GM23338 (cell line): ENCODE data around the gene FOXP1. TPM values are rescaled to one million over a fixed set of nuclear protein-coding genes. Genes with fewer than 3 reads are reported as not detected.

ENCODE experiments used
- ATAC-seq: fragments of 200-7000 bp; cut with Tn5 transposase; 3 replicates; pipeline ENCODE4 v1.9.1; 2020
- DNase-seq: peaks from one replicate; pipeline ENCODE4 v3.0.0-alpha.2; 2015; ENCODE audit warnings: low spot score
- H2AFZ ChIP-seq: fragments of 200-600 bp; sonication (generic); 2 replicates; pipeline ENCODE4 v1.8.0; 2016; ENCODE audit warnings: antibody characterized with exemption, mild to moderate bottlenecking, moderate library complexity
- H3F3A ChIP-seq: fragments of 200-600 bp; sonication (generic); replicated peaks from 2 replicates; pipeline ENCODE4 v1.8.0; 2017; ENCODE audit warnings: antibody characterized with exemption, mixed run types, low read depth
- H3K27ac ChIP-seq: fragments of 200-600 bp; sonication (generic); 2 replicates; pipeline ENCODE4 v1.6.1; 2016; ENCODE audit warnings: low read depth
- H3K27me3 ChIP-seq: fragments of 200-600 bp; sonication (generic); 2 replicates; pipeline ENCODE4 v1.8.0; 2016; ENCODE audit warnings: mild to moderate bottlenecking, mixed run types, moderate library complexity; ENCODE audit not compliant: insufficient read depth
- H3K36me3 ChIP-seq: fragments of 200-600 bp; sonication (generic); 2 replicates; pipeline ENCODE4 v1.8.0; 2016; ENCODE audit warnings: mild to moderate bottlenecking; ENCODE audit not compliant: insufficient read depth
- H3K4me1 ChIP-seq: fragments of 200-600 bp; sonication (generic); 2 replicates; pipeline ENCODE4 v1.8.0; 2016; ENCODE audit warnings: mild to moderate bottlenecking, moderate library complexity; ENCODE audit not compliant: insufficient read depth
- H3K4me2 ChIP-seq: fragments of 200-600 bp; sonication (generic); 2 replicates; pipeline ENCODE4 v1.7.1; 2017; ENCODE audit warnings: mixed run types
- H3K4me3 ChIP-seq: fragments of 200-600 bp; sonication (generic); 2 replicates; pipeline ENCODE4 v1.6.1; 2016; ENCODE audit warnings: mixed run types
- H3K79me2 ChIP-seq: fragments of 200-600 bp; sonication (generic); replicated peaks from 2 replicates; pipeline ENCODE4 v1.8.0; 2017; ENCODE audit warnings: mild to moderate bottlenecking; ENCODE audit not compliant: insufficient read depth
- H3K9me2 ChIP-seq: fragments of 200-600 bp; sonication (generic); 2 replicates; pipeline ENCODE4 v1.8.0; 2017; ENCODE audit not compliant: insufficient read depth
- H4K20me1 ChIP-seq: fragments of 200-600 bp; sonication (generic); replicated peaks from 2 replicates; pipeline ENCODE4 v1.8.0; 2017; ENCODE audit warnings: mild to moderate bottlenecking; ENCODE audit not compliant: insufficient read depth
- H3K27ac Mint-ChIP-seq: 2 replicates; pipeline ENCODE4 v1.8.0; 2020; ENCODE audit warnings: inconsistent platforms, mild to moderate bottlenecking, moderate library complexity, mixed read lengths
- H3K27me3 Mint-ChIP-seq: 3 replicates; pipeline ENCODE4 v1.8.0; 2022; ENCODE audit warnings: low read depth, mild to moderate bottlenecking, moderate library complexity, mixed read lengths, inconsistent platforms; ENCODE audit not compliant: insufficient read depth, poor library complexity
- H3K36me3 Mint-ChIP-seq: 3 replicates; pipeline ENCODE4 v1.8.0; 2021; ENCODE audit warnings: low read depth, mild to moderate bottlenecking, inconsistent platforms, moderate library complexity, mixed read lengths
- H3K4me1 Mint-ChIP-seq: 3 replicates; pipeline ENCODE4 v1.8.0; 2020; ENCODE audit warnings: mild to moderate bottlenecking, inconsistent platforms, mixed read lengths
- H3K4me3 Mint-ChIP-seq: 3 replicates; pipeline ENCODE4 v1.8.0; 2021; ENCODE audit warnings: moderate library complexity, mild to moderate bottlenecking, inconsistent platforms, mixed read lengths
- H3K9me3 Mint-ChIP-seq: 3 replicates; pipeline ENCODE4 v1.8.0; 2020; ENCODE audit warnings: moderate library complexity, mild to moderate bottlenecking, inconsistent platforms, mixed read lengths
- CREB1 ChIP-seq: fragments of 250-450 bp; sonication (Bioruptor Pico); IDR thresholded peaks from 2 replicates; pipeline ENCODE4 v1.5.0; 2020; ENCODE audit warnings: low read depth, mild to moderate bottlenecking, moderate library complexity
- ETS1 ChIP-seq: IDR thresholded peaks from 2 replicates; pipeline ENCODE4 v1.6.1; 2016; ENCODE audit warnings: antibody characterized with exemption
- EZH2 ChIP-seq: fragments of 200-600 bp; sonication (generic); IDR thresholded peaks from one replicate; pipeline ENCODE4 v1.8.0; 2017; ENCODE audit warnings: antibody characterized with exemption, mild to moderate bottlenecking, low read depth; ENCODE audit not compliant: unreplicated experiment
- JUNB ChIP-seq: IDR thresholded peaks from one replicate; pipeline ENCODE4 v1.6.1; 2016; ENCODE audit warnings: antibody characterized with exemption; ENCODE audit not compliant: unreplicated experiment
- NANOG ChIP-seq: IDR thresholded peaks from 2 replicates; pipeline ENCODE4 v1.6.1; 2016; ENCODE audit warnings: antibody characterized with exemption, borderline replicate concordance
- STAT1 ChIP-seq: IDR thresholded peaks from one replicate; pipeline ENCODE4 v1.6.1; 2016; ENCODE audit warnings: antibody characterized with exemption; ENCODE audit not compliant: unreplicated experiment
- ZNF114 ChIP-seq: fragments of 250-450 bp; sonication (Bioruptor Pico); IDR thresholded peaks from 2 replicates; pipeline ENCODE4 v1.5.0; 2020; ENCODE audit warnings: mild to moderate bottlenecking, moderate library complexity
- ZNF331 ChIP-seq: fragments of 250-450 bp; sonication (Bioruptor Pico); IDR thresholded peaks from 2 replicates; pipeline ENCODE4 v1.5.0; 2020; ENCODE audit warnings: low read depth, mild to moderate bottlenecking, moderate library complexity
- polyA plus RNA-seq: library from polyadenylated mRNA; unstranded; fragments of >200 nt; fragmentation: Nextera tagmentation; extraction: Ambion mirVana; gene quantifications from 2 replicates; pipeline ENCODE4 v1.2.1, GENCODE V29; 2016
- total RNA-seq: library from RNA; depleted of rRNA; stranded (reverse); fragments of >200 nt; shearing (Covaris generic); gene quantifications from 2 replicates; pipeline ENCODE4 v1.2.3, GENCODE V29; 2014
- TF ChIP-seq, protein P1 (sequence below), 2 experiments: fragments of 200-600 bp in 1 of 2; sonication (generic) in 1 of 2; conservative IDR thresholded peaks; 2 replicates each; pipeline versions ENCODE4 v1.5.1 to v1.6.1; 2016 to 2017; ENCODE audit warnings: antibody characterized with exemption in 2 of 2, low read depth in 2 of 2, mild to moderate bottlenecking in 2 of 2, moderate library complexity in 1 of 2
- TF ChIP-seq, protein P2 (sequence below): IDR thresholded peaks from one replicate; pipeline ENCODE4 v1.6.1; 2018; ENCODE audit warnings: antibody characterized with exemption; ENCODE audit not compliant: unreplicated experiment

Gene FOXP1
- total and polyA plus RNA-seq, 2 experiments from 2014 or later = 32.9 to 35.5 TPM

DNA sequence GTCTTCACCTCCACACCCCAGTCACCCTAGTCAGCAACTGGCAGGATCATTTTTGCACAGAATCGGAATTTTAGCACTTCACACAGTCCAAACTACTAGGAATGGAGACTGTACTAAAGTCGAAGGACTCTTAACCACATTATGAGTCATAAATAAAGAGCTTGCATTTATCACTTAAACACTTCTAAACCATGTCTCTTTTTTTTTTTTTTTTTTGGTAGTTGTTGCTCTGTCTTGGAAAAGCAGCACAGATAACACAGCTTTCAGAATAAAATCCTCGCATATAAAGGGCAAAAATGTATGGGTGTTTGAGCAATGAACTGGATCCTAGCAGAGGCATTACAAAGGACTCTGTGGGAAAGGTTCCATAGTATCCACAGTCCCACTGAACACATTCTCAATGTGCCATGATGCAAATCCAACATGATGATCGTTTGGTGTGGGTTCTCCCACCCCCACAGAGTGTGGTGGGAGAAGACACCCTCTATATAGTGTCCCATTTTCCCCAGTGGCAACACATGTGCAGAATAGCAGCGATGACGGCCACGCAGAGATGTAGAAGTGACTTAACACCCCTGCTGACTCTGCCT, 47.1 kb downstream of the FOXP1 start (continued):
- TF ChIP-seq, protein P1, sequence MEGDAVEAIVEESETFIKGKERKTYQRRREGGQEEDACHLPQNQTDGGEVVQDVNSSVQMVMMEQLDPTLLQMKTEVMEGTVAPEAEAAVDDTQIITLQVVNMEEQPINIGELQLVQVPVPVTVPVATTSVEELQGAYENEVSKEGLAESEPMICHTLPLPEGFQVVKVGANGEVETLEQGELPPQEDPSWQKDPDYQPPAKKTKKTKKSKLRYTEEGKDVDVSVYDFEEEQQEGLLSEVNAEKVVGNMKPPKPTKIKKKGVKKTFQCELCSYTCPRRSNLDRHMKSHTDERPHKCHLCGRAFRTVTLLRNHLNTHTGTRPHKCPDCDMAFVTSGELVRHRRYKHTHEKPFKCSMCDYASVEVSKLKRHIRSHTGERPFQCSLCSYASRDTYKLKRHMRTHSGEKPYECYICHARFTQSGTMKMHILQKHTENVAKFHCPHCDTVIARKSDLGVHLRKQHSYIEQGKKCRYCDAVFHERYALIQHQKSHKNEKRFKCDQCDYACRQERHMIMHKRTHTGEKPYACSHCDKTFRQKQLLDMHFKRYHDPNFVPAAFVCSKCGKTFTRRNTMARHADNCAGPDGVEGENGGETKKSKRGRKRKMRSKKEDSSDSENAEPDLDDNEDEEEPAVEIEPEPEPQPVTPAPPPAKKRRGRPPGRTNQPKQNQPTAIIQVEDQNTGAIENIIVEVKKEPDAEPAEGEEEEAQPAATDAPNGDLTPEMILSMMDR (conservative IDR thresholded peaks at IDR 0.05; ENCODE audit: low read depth in 2 of 2) = no peak
- TF ChIP-seq STAT1 = no peak
- TF ChIP-seq CREB1 (CRISPR knock-in tag) = no peak
- TF ChIP-seq EZH2 = no peak
- TF ChIP-seq ZNF114 = no peak
- no peak for TF ChIP-seq NANOG

DNA sequence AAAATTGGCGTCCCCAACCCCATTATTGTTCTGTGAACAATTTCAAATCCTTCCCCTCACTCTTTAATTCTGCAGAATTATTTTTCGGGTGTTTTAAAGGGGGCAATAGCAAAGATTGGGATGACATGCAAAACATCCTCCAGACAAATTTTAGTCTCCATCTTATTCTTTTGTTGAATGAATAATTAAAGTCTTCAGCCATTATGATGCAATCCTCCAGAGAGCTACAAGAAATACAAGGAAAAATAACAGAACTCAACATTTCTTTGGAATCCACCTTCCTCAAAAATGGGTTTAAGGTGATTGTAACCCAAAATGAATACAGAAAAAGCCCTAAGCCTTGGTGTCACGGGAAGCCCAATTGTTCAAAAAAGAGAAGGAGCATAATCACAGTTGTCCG, 49.9 kb downstream of the FOXP1 start:
- Histone ChIP-seq H3K4me2 (no peak overlapping the region), H3K9me2 (peaks cover 8% of the 10 kb centered on the region; the same call in 1 of the 2 replicates), H3F3A (no peaks in the 10 kb centered on the region), H3K36me3 (no peaks in the 10 kb centered on the region), H3K79me2 (no peaks in the 10 kb centered on the region), H3K4me3 (no peak overlapping the region), H2AFZ (no peak overlapping the region), H4K20me1 (no peaks in the 10 kb centered on the region; the same call in 1 of the 2 replicates), H3K27ac (no peak overlapping the region), H3K4me1 (peaks cover 7% of the 10 kb centered on the region; the same call in 1 of the 2 replicates), H3K27me3 (no peaks in the 10 kb centered on the region)
- Mint-ChIP-seq H3K27me3 (peaks cover 2% of the 10 kb centered on the region), H3K9me3 (peaks cover 3% of the 10 kb centered on the region; the same call in 1 of the 3 replicates), H3K4me3 (no peak overlapping the region), H3K27ac (no peak overlapping the region), H3K36me3 (no peaks in the 10 kb centered on the region), H3K4me1 (peaks cover 31% of the 10 kb centered on the region)
- no peak for ATAC-seq
- DNase-seq = no peak
- TF ChIP-seq JUNB = no peak
- TF ChIP-seq, protein P2, sequence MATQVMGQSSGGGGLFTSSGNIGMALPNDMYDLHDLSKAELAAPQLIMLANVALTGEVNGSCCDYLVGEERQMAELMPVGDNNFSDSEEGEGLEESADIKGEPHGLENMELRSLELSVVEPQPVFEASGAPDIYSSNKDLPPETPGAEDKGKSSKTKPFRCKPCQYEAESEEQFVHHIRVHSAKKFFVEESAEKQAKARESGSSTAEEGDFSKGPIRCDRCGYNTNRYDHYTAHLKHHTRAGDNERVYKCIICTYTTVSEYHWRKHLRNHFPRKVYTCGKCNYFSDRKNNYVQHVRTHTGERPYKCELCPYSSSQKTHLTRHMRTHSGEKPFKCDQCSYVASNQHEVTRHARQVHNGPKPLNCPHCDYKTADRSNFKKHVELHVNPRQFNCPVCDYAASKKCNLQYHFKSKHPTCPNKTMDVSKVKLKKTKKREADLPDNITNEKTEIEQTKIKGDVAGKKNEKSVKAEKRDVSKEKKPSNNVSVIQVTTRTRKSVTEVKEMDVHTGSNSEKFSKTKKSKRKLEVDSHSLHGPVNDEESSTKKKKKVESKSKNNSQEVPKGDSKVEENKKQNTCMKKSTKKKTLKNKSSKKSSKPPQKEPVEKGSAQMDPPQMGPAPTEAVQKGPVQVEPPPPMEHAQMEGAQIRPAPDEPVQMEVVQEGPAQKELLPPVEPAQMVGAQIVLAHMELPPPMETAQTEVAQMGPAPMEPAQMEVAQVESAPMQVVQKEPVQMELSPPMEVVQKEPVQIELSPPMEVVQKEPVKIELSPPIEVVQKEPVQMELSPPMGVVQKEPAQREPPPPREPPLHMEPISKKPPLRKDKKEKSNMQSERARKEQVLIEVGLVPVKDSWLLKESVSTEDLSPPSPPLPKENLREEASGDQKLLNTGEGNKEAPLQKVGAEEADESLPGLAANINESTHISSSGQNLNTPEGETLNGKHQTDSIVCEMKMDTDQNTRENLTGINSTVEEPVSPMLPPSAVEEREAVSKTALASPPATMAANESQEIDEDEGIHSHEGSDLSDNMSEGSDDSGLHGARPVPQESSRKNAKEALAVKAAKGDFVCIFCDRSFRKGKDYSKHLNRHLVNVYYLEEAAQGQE = no peak
- TF ChIP-seq, protein P1 (conservative IDR thresholded peaks at IDR 0.05; ENCODE audit: low read depth in 2 of 2) = no peak
- no peak for TF ChIP-seq EZH2
- TF ChIP-seq ZNF114 = no peak
- no peak for TF ChIP-seq NANOG
- TF ChIP-seq ETS1 = no peak
- TF ChIP-seq ZNF331 (CRISPR knock-in tag) = no peak
- no peak for TF ChIP-seq STAT1
